Upper lobe of right lung (tissue), 1 donor: ENCODE measurements around the gene ARL13B. TPM values are rescaled to one million over a fixed set of nuclear protein-coding genes. Genes with fewer than 3 reads are reported as not detected.

ENCODE experiments used
- ATAC-seq: fragments of 200-7000 bp; cut with Tn5 transposase; one replicate; pipeline ENCODE4 v1.9.1; 2020; ENCODE audit warnings: mild to moderate bottlenecking, moderate library complexity
- DNase-seq: peaks from one replicate; pipeline ENCODE4 v3.0.0-alpha.2; 2020
- H3K27ac ChIP-seq: fragments of 200-600 bp; one replicate; pipeline ENCODE4 v1.8.0; 2022
- H3K27me3 ChIP-seq: fragments of 200-600 bp; one replicate; pipeline ENCODE4 v1.8.0; 2022; ENCODE audit warnings: mild to moderate bottlenecking
- H3K36me3 ChIP-seq: fragments of 200-600 bp; one replicate; pipeline ENCODE4 v1.8.0; 2022
- H3K4me1 ChIP-seq: fragments of 200-600 bp; one replicate; pipeline ENCODE4 v1.8.0; 2022
- H3K4me3 ChIP-seq: fragments of 200-600 bp; one replicate; pipeline ENCODE4 v1.8.0; 2022; ENCODE audit warnings: mild to moderate bottlenecking
- H3K9me3 ChIP-seq: fragments of 200-600 bp; one replicate; pipeline ENCODE4 v1.8.0; 2022
- intact Hi-C: fragments of 100-400 bp; cut with DNase I; formaldehyde crosslinking; loops from one replicate; pipeline ENCODE4 v1.11.0; 2022
- total RNA-seq: library from RNA; stranded (reverse); fragmentation: NEBNext Ultra II Directional; extraction: Animal tissue kit (Norgen Biotek cat#: 25700); gene quantifications from one replicate; pipeline ENCODE4 v1.2.1, GENCODE V29; 2021
- TF ChIP-seq, protein P1 (sequence below): fragments of 200-600 bp; IDR thresholded peaks from one replicate; pipeline ENCODE4 v1.8.0; 2022; ENCODE audit warnings: antibody characterized with exemption
- donor health status: DM: no; HTN: yes; CAD: no; lungs with severe emphysema.

ARL13B gene
- total RNA-seq, 1 donor from 2014 or later: 20.3 TPM

DNA sequence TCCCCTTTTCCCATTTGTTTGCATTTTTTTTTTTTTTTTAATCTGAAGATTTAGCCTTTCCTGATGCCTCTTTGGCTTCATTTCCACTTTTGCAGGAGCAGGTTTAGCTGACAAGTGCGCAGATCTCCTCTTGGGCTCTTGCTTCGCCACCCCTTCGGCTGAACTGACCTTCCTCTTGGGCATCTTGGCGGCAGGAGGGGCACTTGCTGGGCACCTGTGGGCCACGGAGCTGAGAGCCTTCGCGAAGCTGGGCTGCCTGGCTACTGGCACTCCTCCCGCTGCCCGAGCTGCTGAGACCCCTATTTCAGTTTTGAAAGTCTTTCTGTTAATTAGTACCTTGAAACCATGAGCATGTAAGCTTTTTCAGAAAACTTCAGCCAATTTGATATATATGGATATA, 8.8 kb downstream of the ARL13B start:
- no peaks in the 10 kb centered on the region for H3K9me3 ChIP-seq
- intact Hi-C loops: no loop called here

DNA sequence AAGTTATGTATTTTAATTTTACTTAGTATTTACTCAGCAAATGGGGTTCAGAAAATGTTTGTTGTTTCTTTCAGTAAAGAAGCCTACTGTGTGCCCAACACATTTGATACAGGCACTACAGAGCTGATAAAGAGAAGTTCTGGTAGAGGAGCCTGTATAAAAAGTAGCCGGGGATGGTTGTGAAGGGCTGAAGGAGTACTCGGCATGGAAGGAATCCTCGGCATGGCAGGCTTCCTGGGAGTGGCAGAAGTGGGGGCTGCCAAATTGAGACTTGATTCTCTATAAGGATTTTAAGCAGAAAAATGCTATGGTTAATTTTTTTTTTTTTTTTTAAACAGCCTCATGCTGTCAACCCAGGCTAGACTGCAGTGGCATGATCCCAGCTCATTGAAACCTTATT, 9.3 kb downstream of the ARL13B start:
- no peak overlapping the region for H3K27ac ChIP-seq
- intact Hi-C loops: no loop called here
- no peaks in the 10 kb centered on the region for H3K36me3 ChIP-seq
- ATAC-seq (peak; percentile 66), DNase-seq (no peak)
- H3K9me3 ChIP-seq: no peaks in the 10 kb centered on the region
- no peaks in the 10 kb centered on the region for H3K27me3 ChIP-seq
- TF ChIP-seq, protein P1, sequence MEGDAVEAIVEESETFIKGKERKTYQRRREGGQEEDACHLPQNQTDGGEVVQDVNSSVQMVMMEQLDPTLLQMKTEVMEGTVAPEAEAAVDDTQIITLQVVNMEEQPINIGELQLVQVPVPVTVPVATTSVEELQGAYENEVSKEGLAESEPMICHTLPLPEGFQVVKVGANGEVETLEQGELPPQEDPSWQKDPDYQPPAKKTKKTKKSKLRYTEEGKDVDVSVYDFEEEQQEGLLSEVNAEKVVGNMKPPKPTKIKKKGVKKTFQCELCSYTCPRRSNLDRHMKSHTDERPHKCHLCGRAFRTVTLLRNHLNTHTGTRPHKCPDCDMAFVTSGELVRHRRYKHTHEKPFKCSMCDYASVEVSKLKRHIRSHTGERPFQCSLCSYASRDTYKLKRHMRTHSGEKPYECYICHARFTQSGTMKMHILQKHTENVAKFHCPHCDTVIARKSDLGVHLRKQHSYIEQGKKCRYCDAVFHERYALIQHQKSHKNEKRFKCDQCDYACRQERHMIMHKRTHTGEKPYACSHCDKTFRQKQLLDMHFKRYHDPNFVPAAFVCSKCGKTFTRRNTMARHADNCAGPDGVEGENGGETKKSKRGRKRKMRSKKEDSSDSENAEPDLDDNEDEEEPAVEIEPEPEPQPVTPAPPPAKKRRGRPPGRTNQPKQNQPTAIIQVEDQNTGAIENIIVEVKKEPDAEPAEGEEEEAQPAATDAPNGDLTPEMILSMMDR: no peak
- peaks cover 11% of the 10 kb centered on the region for H3K4me1 ChIP-seq
- H3K4me3 ChIP-seq: no peak overlapping the region

More for the DNA sequence above, 8.8 kb downstream of the ARL13B start:
- Histone ChIP-seq H3K27me3 (no peaks in the 10 kb centered on the region), H3K27ac (peak overlapping the region; percentile 5), H3K4me1 (peaks cover 11% of the 10 kb centered on the region), H3K36me3 (no peaks in the 10 kb centered on the region), H3K4me3 (peak overlapping the region; percentile 8)
- DNase-seq: no peak
- ATAC-seq: peak; percentile 43
- TF ChIP-seq, protein P1: no peak

DNA sequence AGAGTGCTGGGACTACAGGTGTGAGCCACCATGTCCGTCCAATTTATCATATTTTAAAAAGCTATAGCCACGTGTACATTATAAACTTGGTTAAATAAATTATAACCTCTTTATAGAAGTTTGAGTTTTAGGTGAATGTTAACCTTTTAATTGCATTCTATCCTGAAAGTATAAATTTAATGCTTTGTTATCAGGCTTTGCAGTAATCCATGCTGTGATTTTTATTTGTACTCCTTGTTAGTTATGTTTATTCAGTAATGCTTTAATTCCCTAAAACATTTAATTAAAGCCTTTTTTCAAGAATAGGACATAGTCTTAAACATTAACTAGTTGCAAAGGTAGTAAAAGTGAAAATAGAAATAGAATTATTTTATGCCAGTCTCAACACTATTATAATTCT, 11.7 kb downstream of the ARL13B start:
- Histone ChIP-seq H3K36me3 (no peaks in the 10 kb centered on the region), H3K4me3 (no peak overlapping the region), H3K27me3 (no peaks in the 10 kb centered on the region), H3K4me1 (peaks cover 11% of the 10 kb centered on the region), H3K27ac (no peak overlapping the region), H3K9me3 (no peaks in the 10 kb centered on the region)
- TF ChIP-seq, protein P1: no peak
- ATAC-seq: no peak
- no peak for DNase-seq
- intact Hi-C loops: no loop called here

DNA sequence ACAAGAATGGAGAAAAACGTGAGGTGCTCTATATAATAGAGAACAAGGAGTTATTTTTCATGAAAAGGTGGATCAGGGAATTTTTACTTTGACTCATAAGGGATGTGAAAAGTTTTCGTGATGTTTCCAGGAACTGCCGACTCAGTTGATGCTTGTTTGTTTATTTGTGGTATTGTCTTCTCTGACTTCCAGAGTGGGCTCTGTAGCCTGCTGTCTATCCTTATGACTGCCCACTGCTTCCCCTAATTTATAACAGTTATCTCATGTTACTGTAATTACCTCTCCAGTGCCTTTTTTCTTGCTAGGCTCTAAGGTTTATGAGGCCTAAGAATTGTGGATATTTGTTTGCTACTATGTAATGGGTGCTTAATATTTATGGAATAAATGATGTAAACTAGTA, 12.3 kb downstream of the ARL13B start:
- TF ChIP-seq, protein P1: no peak
- ATAC-seq (no peak), DNase-seq (no peak)
- H3K27ac ChIP-seq: no peak overlapping the region
- no peaks in the 10 kb centered on the region for H3K9me3 ChIP-seq
- H3K4me3 ChIP-seq: no peak overlapping the region
- H3K27me3 ChIP-seq: no peaks in the 10 kb centered on the region
- H3K36me3 ChIP-seq: no peaks in the 10 kb centered on the region
- intact Hi-C loops: no loop called here
- peaks cover 11% of the 10 kb centered on the region for H3K4me1 ChIP-seq

DNA sequence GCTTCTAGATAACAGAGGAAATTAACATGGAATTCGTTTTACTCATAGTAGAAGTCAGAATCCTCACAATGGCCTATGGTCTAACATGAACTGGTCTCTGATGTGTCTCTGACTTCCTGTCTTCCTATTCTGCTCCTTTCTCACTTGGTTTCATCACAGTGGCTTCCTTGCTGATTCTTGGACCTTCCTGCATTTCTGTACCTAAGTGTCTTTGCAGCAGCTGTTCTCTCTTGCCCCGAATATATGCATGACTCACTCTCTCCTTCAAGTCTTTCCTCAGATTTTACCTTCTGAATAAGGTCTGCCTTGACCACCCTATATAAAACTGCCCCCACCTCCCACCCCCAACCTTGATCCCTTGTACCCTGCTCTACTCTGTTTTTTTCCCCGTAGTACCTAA, 14.1 kb downstream of the ARL13B start:
- Histone ChIP-seq H3K9me3 (no peaks in the 10 kb centered on the region), H3K36me3 (no peaks in the 10 kb centered on the region), H3K27me3 (no peaks in the 10 kb centered on the region), H3K4me3 (no peak overlapping the region), H3K4me1 (no peaks in the 10 kb centered on the region), H3K27ac (no peak overlapping the region)
- DNase-seq (no peak), ATAC-seq (no peak)
- intact Hi-C loops: no loop called here
- TF ChIP-seq, protein P1: no peak

DNA sequence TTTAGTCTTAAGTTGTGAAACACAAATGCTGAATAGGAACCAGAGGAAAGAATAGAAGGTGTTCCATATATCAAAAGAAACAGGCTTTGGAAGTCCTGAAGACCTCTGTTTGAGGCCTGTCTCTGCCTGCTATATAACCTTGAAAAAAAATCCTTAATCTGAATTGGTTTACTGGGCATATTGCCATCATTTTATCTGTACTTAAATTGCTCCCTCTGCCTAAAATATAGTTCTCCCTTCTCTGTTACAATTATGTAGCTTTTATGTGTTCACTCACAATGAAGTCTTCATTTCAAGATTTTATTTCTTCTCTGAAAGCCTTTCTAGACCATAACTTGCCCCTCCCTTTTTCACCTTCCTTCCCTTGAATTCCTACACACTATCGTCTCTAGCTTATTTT, 21.2 kb downstream of the ARL13B start:
- H3K27me3 ChIP-seq: no peaks in the 10 kb centered on the region
- DNase-seq (no peak), ATAC-seq (no peak)
- intact Hi-C loops: loop anchor here (10.0 kb wide), 1 partner anchor 64 kb away; the partner anchor contains the start of genes DHFR2 and NSUN3
- H3K9me3 ChIP-seq: no peaks in the 10 kb centered on the region
- no peaks in the 10 kb centered on the region for H3K36me3 ChIP-seq
- no peak overlapping the region for H3K4me3 ChIP-seq
- peaks cover 15% of the 10 kb centered on the region for H3K4me1 ChIP-seq
- H3K27ac ChIP-seq: peak overlapping the region; percentile 71
- TF ChIP-seq, protein P1: no peak
